ENCODE data around the gene DIP2C. TPM values are rescaled to one million over a fixed set of nuclear protein-coding genes. Genes with fewer than 3 reads are reported as not detected.

DIP2C gene
- total and polyA plus RNA-seq, 2 donors (not counting 1 experiment from before 2014, with no cell fraction given): 1.3 to 1.9 TPM

DNA sequence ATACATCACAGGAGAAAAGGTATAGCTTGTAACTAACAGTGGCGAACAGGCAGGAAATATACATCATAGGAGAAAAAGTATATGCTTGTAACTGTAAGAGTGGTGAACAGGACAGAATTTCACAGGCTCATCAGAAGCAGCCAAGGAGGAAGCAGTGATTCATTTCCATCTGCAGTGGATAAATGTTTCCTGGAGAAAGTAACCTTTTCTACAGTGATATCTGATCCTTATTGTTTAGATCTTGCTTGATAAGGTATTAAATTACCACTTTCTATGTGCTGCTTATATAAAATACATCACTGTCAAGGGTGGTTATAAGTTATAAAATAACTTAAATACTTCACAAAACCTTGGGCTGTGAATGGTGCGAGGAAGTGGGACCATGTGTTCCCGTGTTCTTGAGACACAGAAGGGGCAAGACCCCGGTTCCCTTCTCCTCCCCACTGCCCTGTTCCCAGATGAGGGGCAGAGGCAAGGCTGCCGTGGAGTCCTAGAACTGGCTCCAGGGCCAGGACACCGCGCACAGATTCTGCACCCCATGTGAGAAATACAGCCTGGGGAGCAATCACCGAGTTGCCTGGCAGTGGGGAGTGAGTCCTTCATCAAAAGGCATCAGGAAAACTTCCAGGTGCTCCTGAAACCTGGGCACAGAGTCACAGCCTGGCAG lies 135.2 kb downstream of the DIP2C start:
- ATAC-seq (ENCODE audit: low read depth) (no peak), DNase-seq (no peak)
- CTCF ChIA-PET: interaction anchor here (0.6 kb wide), 1 partner anchor 51 kb away, joined by 3 read pairs; no protein-coding TSS in a partner anchor
- no peak overlapping the region for H3K4me2 ChIP-seq (replicated peaks; ENCODE audit: low read depth, low read length, poor library complexity, severe bottlenecking)
- H3K4me3 Mint-ChIP-seq: no peak overlapping the region
- H3K27ac ChIP-seq (ENCODE audit: low read length in 2 of 2): no peak overlapping the region
- peaks cover 0 to 8% (median 0%) of the 10 kb centered on the region in 4 experiments for H3K27me3 ChIP-seq (replicated peaks in 1 of 4; ENCODE audit: control extremely low read depth in 1 of 4, control insufficient read depth in 3 of 4, insufficient read depth in 4 of 4, low read length in 3 of 4)
- peaks cover 22% of the 10 kb centered on the region for H3K27me3 Mint-ChIP-seq
- no peak overlapping the region for H3K27ac Mint-ChIP-seq
- TF ChIP-seq, protein P1, sequence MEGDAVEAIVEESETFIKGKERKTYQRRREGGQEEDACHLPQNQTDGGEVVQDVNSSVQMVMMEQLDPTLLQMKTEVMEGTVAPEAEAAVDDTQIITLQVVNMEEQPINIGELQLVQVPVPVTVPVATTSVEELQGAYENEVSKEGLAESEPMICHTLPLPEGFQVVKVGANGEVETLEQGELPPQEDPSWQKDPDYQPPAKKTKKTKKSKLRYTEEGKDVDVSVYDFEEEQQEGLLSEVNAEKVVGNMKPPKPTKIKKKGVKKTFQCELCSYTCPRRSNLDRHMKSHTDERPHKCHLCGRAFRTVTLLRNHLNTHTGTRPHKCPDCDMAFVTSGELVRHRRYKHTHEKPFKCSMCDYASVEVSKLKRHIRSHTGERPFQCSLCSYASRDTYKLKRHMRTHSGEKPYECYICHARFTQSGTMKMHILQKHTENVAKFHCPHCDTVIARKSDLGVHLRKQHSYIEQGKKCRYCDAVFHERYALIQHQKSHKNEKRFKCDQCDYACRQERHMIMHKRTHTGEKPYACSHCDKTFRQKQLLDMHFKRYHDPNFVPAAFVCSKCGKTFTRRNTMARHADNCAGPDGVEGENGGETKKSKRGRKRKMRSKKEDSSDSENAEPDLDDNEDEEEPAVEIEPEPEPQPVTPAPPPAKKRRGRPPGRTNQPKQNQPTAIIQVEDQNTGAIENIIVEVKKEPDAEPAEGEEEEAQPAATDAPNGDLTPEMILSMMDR (IDR thresholded peaks at IDR 0.05): no peak
- 83% methylated on average over 7 of the region's 8 CpGs for WGBS (ENCODE audit: insufficient coverage)
- no peak overlapping the region for H2AFZ ChIP-seq (ENCODE audit: insufficient read depth, low read depth, low read length, poor library complexity, severe bottlenecking)
- POLR2A ChIA-PET: no interaction called here
- no peaks in the 10 kb centered on the region for H3K9me3 ChIP-seq (ENCODE audit: control extremely low read depth in 1 of 3, control insufficient read depth in 2 of 3, insufficient read depth in 1 of 3, low read length in 2 of 3)
- no peaks in the 10 kb centered on the region for H3K9me3 Mint-ChIP-seq (ENCODE audit: insufficient read depth)
- no peak overlapping the region for H3K4me3 ChIP-seq (ENCODE audit: control extremely low read depth in 1 of 5, extremely low read depth in 1 of 5, insufficient read depth in 1 of 5, low read depth in 2 of 5, low read length in 4 of 5)
- H3K4me1 ChIP-seq (ENCODE audit: control insufficient read depth in 2 of 2, insufficient read depth in 2 of 2, low read length in 2 of 2): no peaks in the 10 kb centered on the region
- H3K79me2 ChIP-seq (ENCODE audit: control insufficient read depth, insufficient read depth, low read length): no peaks in the 10 kb centered on the region
- H3K9ac ChIP-seq (ENCODE audit: low read length): no peak overlapping the region
- no peaks in the 10 kb centered on the region for H3K4me1 Mint-ChIP-seq
- no peaks in the 10 kb centered on the region for H4K20me1 ChIP-seq (ENCODE audit: control insufficient read depth, insufficient read depth, low read length, poor library complexity, severe bottlenecking)
- H3K36me3 ChIP-seq (replicated peaks in 1 of 2; ENCODE audit: control extremely low read depth in 1 of 2, control insufficient read depth in 1 of 2, extremely low read depth in 1 of 2, insufficient read depth in 2 of 2, low read length in 1 of 2): no peaks in the 10 kb centered on the region
- intact Hi-C loops (cut with micrococcal nuclease): no loop called here

DNA sequence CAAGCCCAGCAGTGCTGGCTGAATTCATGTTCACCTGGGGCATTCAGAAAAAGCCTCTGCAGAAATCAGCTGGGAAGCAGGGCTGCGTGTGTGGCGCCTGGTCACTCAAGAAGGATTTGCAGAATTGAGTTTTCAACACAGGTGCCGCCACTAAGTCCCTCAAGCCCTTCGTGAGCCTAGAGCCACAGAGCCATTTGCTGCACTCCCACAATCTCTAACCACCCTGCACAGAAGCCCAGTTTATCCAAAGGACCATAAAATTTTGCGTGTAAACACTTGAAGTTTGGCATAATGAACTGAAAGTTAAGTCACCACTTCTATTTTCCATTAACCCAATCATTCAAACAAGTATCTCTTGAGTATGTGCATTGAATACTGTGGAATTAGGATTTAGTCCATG lies 136.2 kb downstream of the DIP2C start:
- intact Hi-C loops (cut with micrococcal nuclease): no loop called here
- H3K4me1 Mint-ChIP-seq: no peaks in the 10 kb centered on the region

More for the DNA sequence above, 136.2 kb downstream of the DIP2C start:
- no peaks in the 10 kb centered on the region for H3K36me3 ChIP-seq (replicated peaks in 1 of 2; ENCODE audit: control extremely low read depth in 1 of 2, control insufficient read depth in 1 of 2, extremely low read depth in 1 of 2, insufficient read depth in 2 of 2, low read length in 1 of 2)
- DNase-seq (no peak), ATAC-seq (ENCODE audit: low read depth) (no peak)
- no peak overlapping the region for H3K4me3 ChIP-seq (ENCODE audit: control extremely low read depth in 1 of 5, extremely low read depth in 1 of 5, insufficient read depth in 1 of 5, low read depth in 2 of 5, low read length in 4 of 5)
- H3K27me3 ChIP-seq (replicated peaks in 1 of 4; ENCODE audit: control extremely low read depth in 1 of 4, control insufficient read depth in 3 of 4, insufficient read depth in 4 of 4, low read length in 3 of 4): peaks cover 0 to 8% (median 0%) of the 10 kb centered on the region in 4 experiments
- H3K4me2 ChIP-seq (replicated peaks; ENCODE audit: low read depth, low read length, poor library complexity, severe bottlenecking): no peak overlapping the region
- ChIA-PET POLR2A (interaction anchor here (0.6 kb wide), 1 partner anchor 21 kb away, joined by 3 read pairs; no protein-coding TSS in a partner anchor), CTCF (no interaction called here)
- no peak overlapping the region for H3K4me3 Mint-ChIP-seq
- no peaks in the 10 kb centered on the region for H3K4me1 ChIP-seq (ENCODE audit: control insufficient read depth in 2 of 2, insufficient read depth in 2 of 2, low read length in 2 of 2)
- H3K9ac ChIP-seq (ENCODE audit: low read length): no peak overlapping the region
- H3K9me3 Mint-ChIP-seq (ENCODE audit: insufficient read depth): no peaks in the 10 kb centered on the region
- no peaks in the 10 kb centered on the region for H3K9me3 ChIP-seq (ENCODE audit: control extremely low read depth in 1 of 3, control insufficient read depth in 2 of 3, insufficient read depth in 1 of 3, low read length in 2 of 3)
- no peak overlapping the region for H3K27ac ChIP-seq (ENCODE audit: low read length in 2 of 2)
- 100% methylated on average over 2 of the region's 5 CpGs for WGBS (ENCODE audit: insufficient coverage)
- peaks cover 26% of the 10 kb centered on the region for H3K27me3 Mint-ChIP-seq
- H3K27ac Mint-ChIP-seq: no peak overlapping the region
- no peaks in the 10 kb centered on the region for H3K79me2 ChIP-seq (ENCODE audit: control insufficient read depth, insufficient read depth, low read length)
- no peak overlapping the region for H2AFZ ChIP-seq (ENCODE audit: insufficient read depth, low read depth, low read length, poor library complexity, severe bottlenecking)
- no peaks in the 10 kb centered on the region for H4K20me1 ChIP-seq (ENCODE audit: control insufficient read depth, insufficient read depth, low read length, poor library complexity, severe bottlenecking)
- TF ChIP-seq EZH2 (IDR thresholded peaks at IDR 0.05; ENCODE audit: borderline replicate concordance, insufficient read depth, low read depth, low read length, poor library complexity, severe bottlenecking): no peak
- TF ChIP-seq, protein P1 (IDR thresholded peaks at IDR 0.05): no peak
